Caco-2 (cell line): Measurements from ENCODE around the gene SYTL2. TPM values are rescaled to one million over a fixed set of nuclear protein-coding genes. Genes with fewer than 3 reads are reported as not detected.

ENCODE experiments used
- BruUV-seq: library from RNA; stranded (reverse); fragments of 400-500 nt; replicated peaks from 2 replicates; lab custom pipeline; 2021; lab: Mats Ljungman, UMichigan
- CTCF ChIA-PET: fragments of 300-600 bp; sonication (Branson Sonifier 250); formaldehyde crosslinking; loops from one replicate; lab custom pipeline; 2022; ENCODE audit warnings: antibody characterized with exemption; lab: Charles Lee
- POLR2A ChIA-PET: fragments of 300-600 bp; sonication (Branson Sonifier 250); formaldehyde crosslinking; loops from one replicate; lab custom pipeline; 2022; ENCODE audit warnings: antibody characterized with exemption; lab: Charles Lee
- DNase-seq, 2 experiments: peaks; one replicate each; pipeline versions ENCODE4 v3.0.0 to v3.0.0-alpha.2; 2020 to 2022
- H3K27me3 ChIP-seq: replicated peaks from 2 replicates; pipeline ENCODE4 v1.6.0; 2011; ENCODE audit warnings: low read length; ENCODE audit not compliant: control insufficient read depth, insufficient read depth
- H3K36me3 ChIP-seq: 2 replicates; pipeline ENCODE4 v1.5.1; 2011; ENCODE audit warnings: low read length; ENCODE audit not compliant: control insufficient read depth, insufficient read depth
- H3K4me1 ChIP-seq: fragments of 250-450 bp; sonication (Bioruptor Pico); 2 replicates; pipeline ENCODE4 v1.5.1; 2020; ENCODE audit warnings: mild to moderate bottlenecking
- H3K4me3 ChIP-seq: 2 replicates; pipeline ENCODE4 v1.5.1; 2011; ENCODE audit warnings: low read depth, mild to moderate bottlenecking, control low read depth, low read length
- H3K9me3 ChIP-seq: fragments of 250-450 bp; sonication (Bioruptor Pico); 2 replicates; pipeline ENCODE4 v1.5.1; 2020; ENCODE audit warnings: mild to moderate bottlenecking, moderate library complexity
- H3K27ac Mint-ChIP-seq: one replicate; pipeline ENCODE4 v1.8.0; 2022; ENCODE audit warnings: mixed read lengths; ENCODE audit not compliant: unreplicated experiment
- H3K27me3 Mint-ChIP-seq: one replicate; pipeline ENCODE4 v1.8.0; 2022; ENCODE audit warnings: mixed read lengths; ENCODE audit not compliant: insufficient read depth, unreplicated experiment
- H3K36me3 Mint-ChIP-seq: one replicate; pipeline ENCODE4 v1.8.0; 2022; ENCODE audit warnings: mild to moderate bottlenecking, mixed read lengths; ENCODE audit not compliant: insufficient read depth, unreplicated experiment
- H3K4me1 Mint-ChIP-seq: one replicate; pipeline ENCODE4 v1.8.0; 2022; ENCODE audit warnings: low read depth, mixed read lengths; ENCODE audit not compliant: unreplicated experiment
- H3K4me3 Mint-ChIP-seq: one replicate; pipeline ENCODE4 v1.8.0; 2022; ENCODE audit warnings: mild to moderate bottlenecking, moderate library complexity, mixed read lengths; ENCODE audit not compliant: unreplicated experiment
- H3K9me3 Mint-ChIP-seq: one replicate; pipeline ENCODE4 v1.8.0; 2022; ENCODE audit warnings: mixed read lengths; ENCODE audit not compliant: unreplicated experiment
- intact Hi-C: fragments of 100-400 bp; cut with micrococcal nuclease; formaldehyde crosslinking; loops from one replicate; pipeline ENCODE4 v1.10.0; 2022; ENCODE audit not compliant: unreplicated experiment
- total RNA-seq: library from RNA; stranded (reverse); gene quantifications from 2 replicates; pipeline ENCODE4 v1.2.3, GENCODE V29; 2022
- TF ChIP-seq, protein P1 (sequence below), 2 experiments: fragments of 200-600 bp in 1 of 2; IDR thresholded peaks; 1 replicate in 1 of 2; 2 replicates in 1 of 2; pipeline versions ENCODE4 v1.5.1 to v1.8.0; 2011 to 2022; ENCODE audit warnings: antibody characterized with exemption in 1 of 2, control low read depth in 1 of 2, inconsistent platforms in 1 of 2, low read depth in 1 of 2, low read length in 1 of 2, mild to moderate bottlenecking in 1 of 2, moderate library complexity in 1 of 2; ENCODE audit not compliant: insufficient read depth in 1 of 2, severe bottlenecking in 1 of 2, unreplicated experiment in 1 of 2

Gene SYTL2
- total RNA-seq, 1 experiment from 2014 or later = 110 TPM

DNA sequence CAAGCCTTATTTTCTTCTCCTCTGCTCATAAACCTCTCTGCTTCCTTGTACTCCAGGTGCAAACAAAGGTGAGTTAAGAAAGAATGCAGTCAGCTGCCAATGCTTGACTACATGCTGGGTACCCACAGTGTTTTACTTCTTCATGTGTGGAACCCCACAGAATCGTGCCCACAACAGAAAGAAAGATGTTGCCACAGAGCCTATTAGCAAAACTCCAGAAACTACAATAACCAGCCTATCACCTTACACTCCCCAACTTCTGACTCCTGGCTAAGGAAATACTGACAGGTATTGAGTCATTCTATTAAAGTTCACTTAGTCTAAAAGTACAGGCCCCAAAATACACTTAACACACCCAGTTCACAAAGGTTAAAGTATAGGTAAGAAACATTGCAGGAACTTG lies 68.1 kb downstream of the SYTL2 start:
- no peaks in the 10 kb centered on the region for H3K27me3 Mint-ChIP-seq
- BruUV-seq = no TSS peak
- Histone ChIP-seq H3K9me3 (no peaks in the 10 kb centered on the region), H3K27me3 (no peaks in the 10 kb centered on the region), H3K4me1 (peaks cover 30% of the 10 kb centered on the region), H3K4me3 (no peak overlapping the region), H3K36me3 (peaks cover 2% of the 10 kb centered on the region; the same call in 1 of the 2 replicates)
- H3K4me1 Mint-ChIP-seq = peaks cover 44% of the 10 kb centered on the region
- DNase-seq = no peak
- ChIA-PET CTCF (no interaction called here), POLR2A (no interaction called here)
- peak overlapping the region; percentile 15 for H3K4me3 Mint-ChIP-seq
- peaks cover 35% of the 10 kb centered on the region for H3K36me3 Mint-ChIP-seq
- H3K27ac Mint-ChIP-seq = peak overlapping the region; percentile 56
- intact Hi-C loops = loop anchor here (2.0 kb wide), 1 partner anchor 38 kb away; no protein-coding TSS in a partner anchor
- TF ChIP-seq, protein P1, sequence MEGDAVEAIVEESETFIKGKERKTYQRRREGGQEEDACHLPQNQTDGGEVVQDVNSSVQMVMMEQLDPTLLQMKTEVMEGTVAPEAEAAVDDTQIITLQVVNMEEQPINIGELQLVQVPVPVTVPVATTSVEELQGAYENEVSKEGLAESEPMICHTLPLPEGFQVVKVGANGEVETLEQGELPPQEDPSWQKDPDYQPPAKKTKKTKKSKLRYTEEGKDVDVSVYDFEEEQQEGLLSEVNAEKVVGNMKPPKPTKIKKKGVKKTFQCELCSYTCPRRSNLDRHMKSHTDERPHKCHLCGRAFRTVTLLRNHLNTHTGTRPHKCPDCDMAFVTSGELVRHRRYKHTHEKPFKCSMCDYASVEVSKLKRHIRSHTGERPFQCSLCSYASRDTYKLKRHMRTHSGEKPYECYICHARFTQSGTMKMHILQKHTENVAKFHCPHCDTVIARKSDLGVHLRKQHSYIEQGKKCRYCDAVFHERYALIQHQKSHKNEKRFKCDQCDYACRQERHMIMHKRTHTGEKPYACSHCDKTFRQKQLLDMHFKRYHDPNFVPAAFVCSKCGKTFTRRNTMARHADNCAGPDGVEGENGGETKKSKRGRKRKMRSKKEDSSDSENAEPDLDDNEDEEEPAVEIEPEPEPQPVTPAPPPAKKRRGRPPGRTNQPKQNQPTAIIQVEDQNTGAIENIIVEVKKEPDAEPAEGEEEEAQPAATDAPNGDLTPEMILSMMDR (IDR thresholded peaks at IDR 0.05; ENCODE audit: insufficient read depth in 1 of 2, low read depth in 1 of 2, low read length in 1 of 2, severe bottlenecking in 1 of 2, unreplicated experiment in 1 of 2) = no peak
- H3K9me3 Mint-ChIP-seq = no peaks in the 10 kb centered on the region

DNA sequence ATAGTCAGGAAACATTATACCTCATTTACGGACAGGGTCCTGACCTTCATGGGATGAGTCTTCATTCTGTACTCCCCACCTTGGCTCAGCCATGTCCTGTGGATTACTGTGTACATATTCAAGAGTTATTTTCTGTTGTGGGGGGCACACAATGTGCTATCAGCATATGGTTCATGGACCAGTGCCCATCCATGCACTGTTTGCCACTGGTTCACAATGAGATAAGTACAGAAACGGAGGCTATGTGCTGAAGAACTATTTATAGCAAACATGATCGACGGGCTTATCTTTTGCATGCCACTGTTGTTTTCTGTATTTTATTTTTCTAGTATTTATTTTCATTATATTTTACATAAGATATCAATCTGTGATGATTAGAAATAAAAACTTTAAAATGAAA lies 68.6 kb downstream of the SYTL2 start:
- Histone ChIP-seq H3K4me1 (peaks cover 36% of the 10 kb centered on the region), H3K9me3 (no peaks in the 10 kb centered on the region), H3K4me3 (no peak overlapping the region), H3K36me3 (peaks cover 2% of the 10 kb centered on the region; the same call in 1 of the 2 replicates), H3K27me3 (no peaks in the 10 kb centered on the region)
- Mint-ChIP-seq H3K9me3 (no peaks in the 10 kb centered on the region), H3K36me3 (peaks cover 33% of the 10 kb centered on the region), H3K4me1 (peaks cover 43% of the 10 kb centered on the region), H3K27ac (no peak overlapping the region), H3K27me3 (no peaks in the 10 kb centered on the region), H3K4me3 (no peak overlapping the region)
- TF ChIP-seq, protein P1 (IDR thresholded peaks at IDR 0.05; ENCODE audit: insufficient read depth in 1 of 2, low read depth in 1 of 2, low read length in 1 of 2, severe bottlenecking in 1 of 2, unreplicated experiment in 1 of 2) = no peak
- CTCF ChIA-PET = no interaction called here
- intact Hi-C loops = loop anchor here (2.0 kb wide), 1 partner anchor 38 kb away; no protein-coding TSS in a partner anchor
- DNase-seq = no peak
- POLR2A ChIA-PET = no interaction called here
- BruUV-seq = no TSS peak

DNA sequence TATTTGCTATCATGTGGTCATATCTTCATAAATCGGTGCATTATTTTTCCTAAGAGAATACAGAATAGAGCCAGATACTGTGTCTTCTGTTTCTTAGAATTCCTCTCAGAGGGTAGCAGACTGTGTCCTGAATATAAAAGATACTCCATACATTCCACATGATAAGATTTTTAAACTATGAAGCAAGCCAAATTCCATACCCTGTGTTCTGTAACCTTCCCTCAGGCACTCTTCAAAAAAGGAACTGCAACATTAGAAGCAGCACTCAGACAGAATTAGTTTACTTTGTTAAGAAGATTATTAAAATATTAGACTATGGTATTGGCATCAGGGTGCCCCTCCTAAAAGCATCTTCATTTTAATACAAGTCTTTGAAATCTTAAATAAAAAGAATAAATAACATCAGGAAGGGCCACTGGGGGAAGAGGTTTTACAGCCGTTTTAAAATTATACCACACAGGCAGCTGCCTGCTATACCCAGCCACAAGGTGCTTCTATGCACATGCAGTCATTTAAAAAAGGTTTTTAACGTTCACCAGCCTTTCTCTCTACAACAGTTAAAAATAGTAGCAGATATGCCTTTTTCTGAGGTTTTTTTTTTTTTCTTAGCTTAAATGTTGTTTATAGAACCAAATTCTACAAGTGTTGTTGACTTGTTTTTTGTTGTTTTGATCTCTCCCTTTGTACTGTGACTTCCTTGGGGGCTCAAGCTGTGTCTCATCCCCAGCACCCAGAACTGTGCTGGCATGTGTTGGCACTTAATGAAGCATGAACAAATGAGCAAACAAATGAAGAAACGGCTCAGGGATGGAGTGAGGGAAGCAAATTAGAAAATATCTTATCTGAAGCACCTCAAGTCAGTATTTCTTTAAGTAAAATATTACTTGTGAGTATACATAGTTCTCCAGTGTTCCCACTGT lies 70.2 kb downstream of the SYTL2 start:
- H3K9me3 ChIP-seq = no peaks in the 10 kb centered on the region
- no peak for DNase-seq
- H3K36me3 ChIP-seq = peaks cover 2% of the 10 kb centered on the region; the same call in 1 of the 2 replicates
- H3K4me1 ChIP-seq = peaks cover 52% of the 10 kb centered on the region
- TF ChIP-seq, protein P1 (IDR thresholded peaks at IDR 0.05; ENCODE audit: insufficient read depth in 1 of 2, low read depth in 1 of 2, low read length in 1 of 2, severe bottlenecking in 1 of 2, unreplicated experiment in 1 of 2) = no peak
- H3K4me3 ChIP-seq = no peak overlapping the region
- intact Hi-C loops = no loop called here
- no peaks in the 10 kb centered on the region for H3K27me3 ChIP-seq
- Mint-ChIP-seq H3K9me3 (no peaks in the 10 kb centered on the region), H3K4me3 (no peak overlapping the region), H3K4me1 (peaks cover 36% of the 10 kb centered on the region), H3K36me3 (peaks cover 32% of the 10 kb centered on the region), H3K27ac (peak overlapping the region; percentile 15), H3K27me3 (no peaks in the 10 kb centered on the region)
- POLR2A ChIA-PET = no interaction called here
- BruUV-seq = no TSS peak
- CTCF ChIA-PET = no interaction called here
